Hepatocyte (in vitro differentiated cells): ENCODE results near the gene TPK1.

Experiments
- CTCF ChIP-seq: fragments of 200-600 bp; sonication (generic); IDR thresholded peaks from 2 replicates; pipeline ENCODE4 v1.5.1; 2016; ENCODE audit warnings: antibody characterized with exemption, mild to moderate bottlenecking; ENCODE audit not compliant: poor library complexity
- EZH2phosphoT487 ChIP-seq: fragments of 200-600 bp; sonication (generic); IDR thresholded peaks from one replicate; pipeline ENCODE4 v1.6.1; 2018; ENCODE audit warnings: antibody characterized with exemption, mild to moderate bottlenecking, low read depth, moderate library complexity; ENCODE audit not compliant: unreplicated experiment, severe bottlenecking

- TF ChIP-seq CTCF (no peak), EZH2phosphoT487 (no peak)
Measured at GRCh38 chr7:144629011-144629410, 206.8 kb downstream of the TPK1 start.
